Adrenal gland (tissue), 5 donors: ENCODE measurements around the gene IQGAP2.

ENCODE experiments used
- CTCF ChIP-seq, 6 experiments: fragments of 450-650 bp in 4 of 6; fragments of 200-600 bp in 2 of 6; sonication (generic) in 1 of 6; IDR thresholded peaks; 1 replicate in 5 of 6; 2 replicates in 1 of 6; pipeline versions ENCODE4 v1.5.1 to v1.8.0; 2016 to 2021; ENCODE audit warnings: antibody characterized with exemption in 6 of 6, mild to moderate bottlenecking in 2 of 6, moderate library complexity in 1 of 6
- POLR2A ChIP-seq, 2 donors: fragments of 450-650 bp; IDR thresholded peaks; one replicate each; pipeline ENCODE4 v1.6.1; 2017; ENCODE audit warnings: antibody characterized with exemption in 2 of 2, mild to moderate bottlenecking in 2 of 2, moderate library complexity in 1 of 2
- donor health status: DM: no; HTN: no; CAD: no.

GRCh38 chr5:76612942-76613341 is 209.9 kb downstream of the IQGAP2 start:
- TF ChIP-seq CTCF (IDR thresholded peaks at IDR 0.05) (no peak), POLR2A (IDR thresholded peaks at IDR 0.05) (no peak)
